Measurements from ENCODE around the gene TMEM135.

Gene TMEM135

DNA sequence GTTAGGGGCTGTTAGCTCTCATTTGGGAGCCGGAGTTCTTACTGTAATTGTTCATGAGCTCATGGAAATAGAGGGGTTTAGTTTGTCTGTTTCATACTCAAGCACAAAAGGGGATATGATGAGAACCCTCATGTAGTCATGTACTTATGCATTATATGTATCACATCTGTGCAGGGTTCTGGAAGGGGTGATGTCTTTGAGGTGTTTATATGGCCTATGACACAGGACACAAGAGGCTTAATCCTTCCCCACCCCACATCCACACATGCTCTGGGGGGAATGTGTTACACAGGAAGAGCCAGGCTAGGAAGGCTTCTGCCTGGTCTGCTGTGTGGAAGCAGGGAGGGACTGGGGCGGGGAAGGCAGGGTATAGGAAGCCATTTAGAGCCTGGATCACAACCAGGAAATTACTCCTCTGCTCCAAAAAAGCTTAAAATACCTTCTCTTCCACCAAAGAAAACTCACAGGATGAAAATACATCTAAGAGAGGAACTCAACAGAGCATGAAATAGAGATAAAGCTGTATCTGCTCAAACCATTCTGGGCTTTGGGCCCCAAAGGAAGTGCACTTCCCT is 316.1 kb downstream of the TMEM135 start:
- H3K9me3 ChIP-seq (ENCODE audit: control insufficient read depth, insufficient read depth, low read length), result no peaks in the 10 kb centered on the region
- no peaks in the 10 kb centered on the region for H3K9me2 ChIP-seq (replicated peaks; ENCODE audit: control insufficient read depth, low read length)
- no peaks in the 10 kb centered on the region for H3F3A ChIP-seq (ENCODE audit: control insufficient read depth, insufficient read depth)
- H3K4me2 ChIP-seq (ENCODE audit: low read length), result no peak overlapping the region
- H3K36me3 ChIP-seq (ENCODE audit: control insufficient read depth, low read length), result no peaks in the 10 kb centered on the region
- H3K27ac ChIP-seq (ENCODE audit: low read depth, low read length), result no peak overlapping the region
- H3K4me1 ChIP-seq (ENCODE audit: control insufficient read depth, low read length), result peaks cover 11% of the 10 kb centered on the region
- TF ChIP-seq CTCF (IDR thresholded peaks at IDR 0.05; ENCODE audit: low read depth, low read length, poor library complexity, severe bottlenecking) (no peak), EZH2phosphoT487 (IDR thresholded peaks at IDR 0.05; ENCODE audit: borderline replicate concordance, low read length) (no peak)
- H4K20me1 ChIP-seq (ENCODE audit: control insufficient read depth, insufficient read depth, low read depth, low read length), result no peaks in the 10 kb centered on the region
- peaks cover 7% of the 10 kb centered on the region; the same call in 1 of the 2 replicates for H3K27me3 ChIP-seq (ENCODE audit: control insufficient read depth, low read length)
- H3K4me3 ChIP-seq (ENCODE audit: low read length), result no peak overlapping the region
- no peaks in the 10 kb centered on the region for H3K79me2 ChIP-seq (ENCODE audit: control insufficient read depth, low read length)

GRCh38 chr11:87355596-87355995 is 317.9 kb downstream of the TMEM135 start:
- Histone ChIP-seq H3K9me2 (replicated peaks; ENCODE audit: control insufficient read depth, low read length) (no peaks in the 10 kb centered on the region), H4K20me1 (ENCODE audit: control insufficient read depth, insufficient read depth, low read depth, low read length) (no peaks in the 10 kb centered on the region), H3F3A (ENCODE audit: control insufficient read depth, insufficient read depth) (no peaks in the 10 kb centered on the region), H3K9me3 (ENCODE audit: control insufficient read depth, insufficient read depth, low read length) (no peaks in the 10 kb centered on the region), H3K4me2 (ENCODE audit: low read length) (no peak overlapping the region), H3K36me3 (ENCODE audit: control insufficient read depth, low read length) (no peaks in the 10 kb centered on the region), H3K79me2 (ENCODE audit: control insufficient read depth, low read length) (no peaks in the 10 kb centered on the region), H3K27ac (ENCODE audit: low read depth, low read length) (no peak overlapping the region), H3K4me1 (ENCODE audit: control insufficient read depth, low read length) (peaks cover 11% of the 10 kb centered on the region), H3K27me3 (ENCODE audit: control insufficient read depth, low read length) (peaks cover 5% of the 10 kb centered on the region; the same call in 1 of the 2 replicates), H3K4me3 (ENCODE audit: low read length) (no peak overlapping the region)
- no peak for TF ChIP-seq EZH2phosphoT487 (IDR thresholded peaks at IDR 0.05; ENCODE audit: borderline replicate concordance, low read length)
- no peak for TF ChIP-seq CTCF (IDR thresholded peaks at IDR 0.05; ENCODE audit: low read depth, low read length, poor library complexity, severe bottlenecking)

GRCh38 chr11:87356428-87356827 is 318.7 kb downstream of the TMEM135 start:
- no peak for TF ChIP-seq EZH2phosphoT487 (IDR thresholded peaks at IDR 0.05; ENCODE audit: borderline replicate concordance, low read length)
- TF ChIP-seq CTCF (IDR thresholded peaks at IDR 0.05; ENCODE audit: low read depth, low read length, poor library complexity, severe bottlenecking), result no peak
- Histone ChIP-seq H3K27ac (ENCODE audit: low read depth, low read length) (no peak overlapping the region), H3K79me2 (ENCODE audit: control insufficient read depth, low read length) (no peaks in the 10 kb centered on the region), H4K20me1 (ENCODE audit: control insufficient read depth, insufficient read depth, low read depth, low read length) (no peaks in the 10 kb centered on the region), H3K36me3 (ENCODE audit: control insufficient read depth, low read length) (no peaks in the 10 kb centered on the region), H3F3A (ENCODE audit: control insufficient read depth, insufficient read depth) (no peaks in the 10 kb centered on the region), H3K4me2 (ENCODE audit: low read length) (no peak overlapping the region), H3K9me3 (ENCODE audit: control insufficient read depth, insufficient read depth, low read length) (no peaks in the 10 kb centered on the region), H3K9me2 (replicated peaks; ENCODE audit: control insufficient read depth, low read length) (no peaks in the 10 kb centered on the region), H3K4me1 (ENCODE audit: control insufficient read depth, low read length) (peaks cover 11% of the 10 kb centered on the region), H3K4me3 (ENCODE audit: low read length) (no peak overlapping the region), H3K27me3 (ENCODE audit: control insufficient read depth, low read length) (peaks cover 5% of the 10 kb centered on the region; the same call in 1 of the 2 replicates)
